ENCODE data around the gene FAM227B. TPM values are rescaled to one million over a fixed set of nuclear protein-coding genes. Genes with fewer than 3 reads are reported as not detected.

FAM227B gene
- total RNA-seq, 1 donor from 2014 or later, result 4.5 TPM

- no peak for DNase-seq
- Mint-ChIP-seq H3K36me3 (ENCODE audit: low read depth) (peaks cover 38% of the 10 kb centered on the region), H3K27ac (no peak overlapping the region), H3K27me3 (no peaks in the 10 kb centered on the region), H3K4me3 (no peak overlapping the region), H3K9me3 (peaks cover 4% of the 10 kb centered on the region), H3K4me1 (peaks cover 21% of the 10 kb centered on the region)
- ChIA-PET CTCF (no interaction called here), POLR2A (no interaction called here)
- ATAC-seq (ENCODE audit: low read depth), result no peak
- intact Hi-C loops (cut with micrococcal nuclease), result loop anchor here (10.0 kb wide), 2 partner anchors 1139 to 1451 kb away; partner anchors contain the start of genes MYEF2 and SPPL2A
- no peak for TF ChIP-seq CTCF (IDR thresholded peaks at IDR 0.05)
Measured at GRCh38 chr15:49625460-49626036, 4.9 kb upstream of the FAM227B start.

GRCh38 chr15:49624056-49624455, 3.4 kb upstream of the FAM227B start:
- no peak overlapping the region for H3K4me3 Mint-ChIP-seq
- H3K4me1 Mint-ChIP-seq, result peaks cover 28% of the 10 kb centered on the region
- intact Hi-C loops (cut with micrococcal nuclease), result loop anchor here (10.0 kb wide), 2 partner anchors 1141 to 1449 kb away; partner anchors contain the start of genes MYEF2 and SPPL2A
- DNase-seq (no peak), ATAC-seq (ENCODE audit: low read depth) (no peak)
- no peak for TF ChIP-seq CTCF (IDR thresholded peaks at IDR 0.05)
- ChIA-PET CTCF (no interaction called here), POLR2A (no interaction called here)
- H3K9me3 Mint-ChIP-seq, result peaks cover 4% of the 10 kb centered on the region
- no peaks in the 10 kb centered on the region for H3K27me3 Mint-ChIP-seq
- no peak overlapping the region for H3K27ac Mint-ChIP-seq
- peaks cover 30% of the 10 kb centered on the region for H3K36me3 Mint-ChIP-seq (ENCODE audit: low read depth)

GRCh38 chr15:49622561-49622960, 1.9 kb upstream of the FAM227B start:
- peaks cover 4% of the 10 kb centered on the region for H3K9me3 Mint-ChIP-seq
- no peak for ATAC-seq (ENCODE audit: low read depth)
- H3K4me3 Mint-ChIP-seq, result no peak overlapping the region
- ChIA-PET CTCF (no interaction called here), POLR2A (no interaction called here)
- H3K4me1 Mint-ChIP-seq, result peaks cover 31% of the 10 kb centered on the region
- no peak for TF ChIP-seq CTCF (IDR thresholded peaks at IDR 0.05)
- intact Hi-C loops (cut with micrococcal nuclease), result loop anchor here (10.0 kb wide), 2 partner anchors 1142 to 1448 kb away; partner anchors contain the start of genes MYEF2 and SPPL2A
- H3K36me3 Mint-ChIP-seq (ENCODE audit: low read depth), result peaks cover 24% of the 10 kb centered on the region
- DNase-seq, result no peak
- H3K27ac Mint-ChIP-seq, result no peak overlapping the region
- no peaks in the 10 kb centered on the region for H3K27me3 Mint-ChIP-seq

GRCh38 chr15:49621887-49622286, 1.3 kb upstream of the FAM227B start:
- peaks cover 22% of the 10 kb centered on the region for H3K36me3 Mint-ChIP-seq (ENCODE audit: low read depth)
- no peaks in the 10 kb centered on the region for H3K27me3 Mint-ChIP-seq
- CTCF ChIA-PET, result no interaction called here
- intact Hi-C loops (cut with micrococcal nuclease), result loop anchor here (2.0 to 10.0 kb wide), 5 partner anchors 1065 to 1447 kb away; partner anchors contain the start of genes AP4E1, DUT, MYEF2 and SPPL2A
- no peak for TF ChIP-seq CTCF (IDR thresholded peaks at IDR 0.05)
- H3K4me1 Mint-ChIP-seq, result peaks cover 31% of the 10 kb centered on the region
- DNase-seq, result no peak
- H3K4me3 Mint-ChIP-seq, result peak overlapping the region; percentile 96
- POLR2A ChIA-PET, result no interaction called here
- H3K27ac Mint-ChIP-seq, result peak overlapping the region; percentile 96
- no peak for ATAC-seq (ENCODE audit: low read depth)
- peaks cover 4% of the 10 kb centered on the region for H3K9me3 Mint-ChIP-seq

GRCh38 chr15:49621401-49621811, 788 bp upstream of the FAM227B start:
- no peaks in the 10 kb centered on the region for H3K27me3 Mint-ChIP-seq
- H3K4me3 Mint-ChIP-seq, result peak overlapping the region; percentile 96
- no peak for ATAC-seq (ENCODE audit: low read depth)

More at GRCh38 chr15:49621401-49621811, 788 bp upstream of the FAM227B start:
- DNase-seq, result no peak
- ChIA-PET POLR2A (interaction anchor here (0.7 to 1.5 kb wide), 8 partner anchors 451 to 1275 kb away, joined by 3 to 16 read pairs (median 4); partner anchors contain the start of genes CEP152, COPS2, EID1 and GALK2), CTCF (interaction anchor here (0.6 kb wide), 1 partner anchor 1288 kb away, joined by 3 read pairs; no protein-coding TSS in a partner anchor)
- Mint-ChIP-seq H3K27ac (peak overlapping the region; percentile 96), H3K9me3 (peaks cover 6% of the 10 kb centered on the region), H3K4me1 (peaks cover 31% of the 10 kb centered on the region), H3K36me3 (ENCODE audit: low read depth) (peaks cover 20% of the 10 kb centered on the region)
- no peak for TF ChIP-seq CTCF (IDR thresholded peaks at IDR 0.05)
- intact Hi-C loops (cut with micrococcal nuclease), result loop anchor here (2.0 to 10.0 kb wide), 5 partner anchors 1065 to 1447 kb away; partner anchors contain the start of genes AP4E1, DUT, MYEF2 and SPPL2A

All from activated B cell treated with CpG ODN at 0.5 μM for 24 hours (primary cell).